Astrocyte (in vitro differentiated cells and primary cell): ENCODE results near the gene PCDHB12. TPM values are rescaled to one million over a fixed set of nuclear protein-coding genes. Genes with fewer than 3 reads are reported as not detected.

Experiments
- DNase-seq: peaks from one replicate; pipeline ENCODE4 v3.0.0-alpha.2; 2010; ENCODE audit warnings: low read depth
- FAIRE-seq: peaks from 2 replicates; lab custom pipeline; 2011; peaks lifted over from hg19 to GRCh38; lab: Jason Lieb, UNC
- H2AFZ ChIP-seq: 2 replicates; pipeline ENCODE4 v1.6.0; 2012; ENCODE audit warnings: low read depth, low read length, inconsistent platforms
- H3K27ac ChIP-seq: 2 replicates; pipeline ENCODE4 v1.5.1; 2011; ENCODE audit warnings: low read depth, low read length, inconsistent platforms
- H3K27me3 ChIP-seq: 2 replicates; pipeline ENCODE4 v1.6.0; 2011; ENCODE audit warnings: low read length, inconsistent platforms; ENCODE audit not compliant: insufficient read depth
- H3K36me3 ChIP-seq: 2 replicates; pipeline ENCODE4 v1.5.1; 2011; ENCODE audit warnings: low read length, inconsistent platforms; ENCODE audit not compliant: insufficient read depth
- H3K4me1 ChIP-seq: 2 replicates; pipeline ENCODE4 v1.5.1; 2011; ENCODE audit warnings: low read length, inconsistent platforms; ENCODE audit not compliant: insufficient read depth
- H3K4me2 ChIP-seq: 2 replicates; pipeline ENCODE4 v1.6.0; 2012; ENCODE audit warnings: low read length, inconsistent platforms
- H3K4me3 ChIP-seq: 2 replicates; pipeline ENCODE4 v1.5.1; 2011; ENCODE audit warnings: low read depth, mild to moderate bottlenecking, low read length, inconsistent platforms; ENCODE audit not compliant: insufficient read depth
- H3K79me2 ChIP-seq: 2 replicates; pipeline ENCODE4 v1.6.0; 2012; ENCODE audit warnings: mild to moderate bottlenecking, low read length, inconsistent platforms; ENCODE audit not compliant: insufficient read depth
- H3K9ac ChIP-seq: 2 replicates; pipeline ENCODE4 v1.6.0; 2012; ENCODE audit warnings: mild to moderate bottlenecking, low read length, inconsistent platforms
- H3K9me3 ChIP-seq: 2 replicates; pipeline ENCODE4 v1.5.1; 2012; ENCODE audit warnings: low read depth, mild to moderate bottlenecking, low read length, inconsistent platforms; ENCODE audit not compliant: insufficient read depth
- H4K20me1 ChIP-seq: 2 replicates; pipeline ENCODE4 v1.6.0; 2012; ENCODE audit warnings: low read length, inconsistent platforms; ENCODE audit not compliant: insufficient read depth
- H3K27ac Mint-ChIP-seq: one replicate; pipeline ENCODE4 v1.8.0; 2021; ENCODE audit warnings: mild to moderate bottlenecking, mixed read lengths; ENCODE audit not compliant: unreplicated experiment
- H3K27me3 Mint-ChIP-seq: one replicate; pipeline ENCODE4 v1.8.0; 2021; ENCODE audit warnings: low read depth, mixed read lengths; ENCODE audit not compliant: unreplicated experiment
- H3K36me3 Mint-ChIP-seq: one replicate; pipeline ENCODE4 v1.8.0; 2021; ENCODE audit warnings: low read depth, mixed read lengths; ENCODE audit not compliant: unreplicated experiment
- H3K4me1 Mint-ChIP-seq: one replicate; pipeline ENCODE4 v1.8.0; 2021; ENCODE audit warnings: low read depth, mixed read lengths; ENCODE audit not compliant: unreplicated experiment
- H3K4me3 Mint-ChIP-seq: one replicate; pipeline ENCODE4 v1.8.0; 2021; ENCODE audit warnings: mild to moderate bottlenecking, moderate library complexity, mixed read lengths; ENCODE audit not compliant: unreplicated experiment
- H3K9me3 Mint-ChIP-seq: one replicate; pipeline ENCODE4 v1.8.0; 2021; ENCODE audit warnings: mild to moderate bottlenecking, mixed read lengths; ENCODE audit not compliant: unreplicated experiment
- CTCF ChIP-seq: IDR thresholded peaks from 2 replicates; pipeline ENCODE4 v1.5.1; 2011; ENCODE audit warnings: low read depth, mild to moderate bottlenecking, inconsistent platforms, low read length, moderate library complexity; ENCODE audit not compliant: insufficient read depth
- EZH2 ChIP-seq: IDR thresholded peaks from 2 replicates; pipeline ENCODE4 v1.6.1; 2012; ENCODE audit warnings: mild to moderate bottlenecking, low read length, inconsistent platforms; ENCODE audit not compliant: insufficient read depth
- total RNA-seq: library from RNA; stranded (reverse); gene quantifications from 2 replicates; pipeline ENCODE4 v1.2.1, GENCODE V29; 2021

PCDHB12 gene
- total RNA-seq, 1 donor from 2014 or later, result 1.2 TPM

DNA sequence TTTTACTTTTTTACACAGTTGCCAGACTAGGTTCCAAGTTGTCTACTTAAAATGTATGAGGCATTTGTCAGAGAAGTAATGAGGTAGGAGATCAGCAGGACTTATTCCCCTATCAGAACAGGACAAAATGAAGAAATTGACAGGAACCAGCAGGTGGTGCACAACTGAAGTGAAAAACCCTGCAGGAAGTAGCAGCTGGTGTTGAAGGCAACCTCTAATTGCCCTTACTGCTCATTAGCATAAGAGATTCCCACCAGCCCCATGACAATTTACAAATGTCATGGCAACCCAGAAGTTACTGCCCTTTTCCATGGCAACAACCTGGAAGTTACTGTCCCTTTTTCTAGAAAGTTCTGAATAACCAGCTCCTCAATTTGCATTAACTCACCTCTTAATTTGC is 42.1 kb downstream of the PCDHB12 start:
- Mint-ChIP-seq H3K9me3 (peaks cover 44% of the 10 kb centered on the region), H3K27me3 (no peaks in the 10 kb centered on the region), H3K4me3 (no peak overlapping the region), H3K4me1 (no peaks in the 10 kb centered on the region), H3K36me3 (peaks cover 16% of the 10 kb centered on the region), H3K27ac (no peak overlapping the region)
- no peaks in the 10 kb centered on the region for H3K36me3 ChIP-seq
- H3K79me2 ChIP-seq, result no peaks in the 10 kb centered on the region
- no peak overlapping the region for H2AFZ ChIP-seq
- no peak overlapping the region for H3K9ac ChIP-seq
- no peaks in the 10 kb centered on the region for H4K20me1 ChIP-seq
- no peak for FAIRE-seq
- no peaks in the 10 kb centered on the region for H3K27me3 ChIP-seq
- H3K9me3 ChIP-seq, result peaks cover 19% of the 10 kb centered on the region
- no peak overlapping the region for H3K4me2 ChIP-seq
- H3K4me3 ChIP-seq, result no peak overlapping the region
- DNase-seq, result no peak
- TF ChIP-seq CTCF (no peak), EZH2 (no peak)
- H3K4me1 ChIP-seq, result no peaks in the 10 kb centered on the region
- no peak overlapping the region for H3K27ac ChIP-seq

GRCh38 chr5:141258464-141258863 is 49.9 kb downstream of the PCDHB12 start:
- FAIRE-seq (no peak), DNase-seq (no peak)
- Histone ChIP-seq H3K79me2 (no peaks in the 10 kb centered on the region), H3K9ac (no peak overlapping the region), H3K4me3 (no peak overlapping the region), H3K4me1 (no peaks in the 10 kb centered on the region), H3K9me3 (peaks cover 25% of the 10 kb centered on the region), H3K4me2 (no peak overlapping the region), H3K36me3 (no peaks in the 10 kb centered on the region), H4K20me1 (no peaks in the 10 kb centered on the region), H2AFZ (no peak overlapping the region), H3K27me3 (no peaks in the 10 kb centered on the region), H3K27ac (no peak overlapping the region)
- Mint-ChIP-seq H3K27ac (no peak overlapping the region), H3K36me3 (peaks cover 6% of the 10 kb centered on the region), H3K27me3 (no peaks in the 10 kb centered on the region), H3K4me3 (no peak overlapping the region), H3K4me1 (no peaks in the 10 kb centered on the region), H3K9me3 (peaks cover 66% of the 10 kb centered on the region)
- no peak for TF ChIP-seq EZH2
- TF ChIP-seq CTCF, result no peak

- no peaks in the 10 kb centered on the region for H4K20me1 ChIP-seq
- H3K27ac ChIP-seq, result no peak overlapping the region
- FAIRE-seq (no peak), DNase-seq (no peak)
- H2AFZ ChIP-seq, result no peak overlapping the region
- H3K4me3 ChIP-seq, result no peak overlapping the region
- no peaks in the 10 kb centered on the region for H3K27me3 Mint-ChIP-seq
- no peak overlapping the region for H3K4me2 ChIP-seq
- H3K9me3 ChIP-seq, result peaks cover 26% of the 10 kb centered on the region
- peaks cover 8% of the 10 kb centered on the region for H3K36me3 Mint-ChIP-seq
- H3K4me3 Mint-ChIP-seq, result no peak overlapping the region
- no peak for TF ChIP-seq EZH2
- no peak for TF ChIP-seq CTCF
- no peaks in the 10 kb centered on the region for H3K27me3 ChIP-seq
- peaks cover 66% of the 10 kb centered on the region for H3K9me3 Mint-ChIP-seq
- no peaks in the 10 kb centered on the region for H3K36me3 ChIP-seq
- H3K27ac Mint-ChIP-seq, result no peak overlapping the region
- H3K4me1 Mint-ChIP-seq, result no peaks in the 10 kb centered on the region
- no peaks in the 10 kb centered on the region for H3K79me2 ChIP-seq
- H3K9ac ChIP-seq, result no peak overlapping the region
- H3K4me1 ChIP-seq, result no peaks in the 10 kb centered on the region
Measured at GRCh38 chr5:141258948-141259347, 50.4 kb downstream of the PCDHB12 start.
